AG09309 (cell line): Measurements from ENCODE around the gene CDH4.

Experiments
- DNase-seq: peaks from one replicate; pipeline ENCODE4 v3.0.0-alpha.2; 2010; ENCODE audit warnings: low read depth
- H3K4me3 ChIP-seq: 2 replicates; pipeline ENCODE4 v1.5.1; 2011; ENCODE audit warnings: mild to moderate bottlenecking, low read depth, low read length, moderate library complexity; ENCODE audit not compliant: control insufficient read depth
- CTCF ChIP-seq: IDR thresholded peaks from 2 replicates; pipeline ENCODE4 v1.5.1; 2011; ENCODE audit warnings: mild to moderate bottlenecking, low read depth, low read length, inconsistent platforms; ENCODE audit not compliant: insufficient read depth, control insufficient read depth; ENCODE audit errors: missing control alignments

CDH4 gene

GRCh38 chr20:61913423-61914225, 661.6 kb downstream of the CDH4 start:
- TF ChIP-seq CTCF: no peak
- no peak overlapping the region for H3K4me3 ChIP-seq
- no peak for DNase-seq

GRCh38 chr20:61915101-61915500, 663.0 kb downstream of the CDH4 start:
- no peak for DNase-seq
- TF ChIP-seq CTCF: no peak
- no peak overlapping the region for H3K4me3 ChIP-seq

GRCh38 chr20:61916318-61916891, 664.3 kb downstream of the CDH4 start:
- no peak overlapping the region for H3K4me3 ChIP-seq
- no peak for DNase-seq
- TF ChIP-seq CTCF: no peak

GRCh38 chr20:61917474-61918145, 665.5 kb downstream of the CDH4 start:
- no peak for DNase-seq
- no peak for TF ChIP-seq CTCF
- H3K4me3 ChIP-seq: no peak overlapping the region

- peak; percentile 21 for TF ChIP-seq CTCF
- no peak overlapping the region for H3K4me3 ChIP-seq
- DNase-seq: no peak
Measured at GRCh38 chr20:61918548-61918947, 666.5 kb downstream of the CDH4 start.

GRCh38 chr20:61919239-61919638, 667.2 kb downstream of the CDH4 start:
- no peak for TF ChIP-seq CTCF
- no peak for DNase-seq
- no peak overlapping the region for H3K4me3 ChIP-seq
